ENCODE data around the gene SREBF1. TPM values are rescaled to one million over a fixed set of nuclear protein-coding genes. Genes with fewer than 3 reads are reported as not detected.

SREBF1 gene
- polyA plus RNA-seq, 3 donors, result 39.8 to 58.2 (median 45.8) TPM

- no peak for DNase-seq (ENCODE audit: extremely low read depth in 1 of 11, low read depth in 9 of 11, low spot score in 4 of 11)
These were observed 30.0 kb downstream of the SREBF1 start for GRCh38 chr17:17806611-17807274.

DNA sequence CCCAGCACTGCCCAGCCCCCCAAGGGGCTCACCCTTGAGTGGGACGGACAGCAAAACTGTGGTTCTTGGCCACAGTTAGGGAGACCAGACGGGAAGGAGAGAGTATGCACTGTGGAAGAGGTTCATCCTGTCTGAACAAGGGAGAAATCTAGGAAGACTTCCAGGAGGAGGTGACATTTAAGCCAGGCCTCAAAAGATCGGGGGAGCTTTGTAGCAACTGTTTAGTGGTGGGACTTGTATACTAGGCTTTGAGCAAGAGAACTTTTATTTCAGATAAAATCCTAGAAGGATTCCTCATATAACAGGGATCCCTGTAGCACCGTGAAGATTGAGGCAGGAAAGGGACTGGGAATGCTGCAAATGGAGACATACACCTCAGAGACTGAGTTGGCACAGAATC, 30.8 kb downstream of the SREBF1 start:
- DNase-seq (ENCODE audit: extremely low read depth in 1 of 11, low read depth in 9 of 11, low spot score in 4 of 11), result no peak

GRCh38 chr17:17805575-17805974, 31.2 kb downstream of the SREBF1 start:
- DNase-seq (ENCODE audit: extremely low read depth in 1 of 11, low read depth in 9 of 11, low spot score in 4 of 11), result no peak

DNA sequence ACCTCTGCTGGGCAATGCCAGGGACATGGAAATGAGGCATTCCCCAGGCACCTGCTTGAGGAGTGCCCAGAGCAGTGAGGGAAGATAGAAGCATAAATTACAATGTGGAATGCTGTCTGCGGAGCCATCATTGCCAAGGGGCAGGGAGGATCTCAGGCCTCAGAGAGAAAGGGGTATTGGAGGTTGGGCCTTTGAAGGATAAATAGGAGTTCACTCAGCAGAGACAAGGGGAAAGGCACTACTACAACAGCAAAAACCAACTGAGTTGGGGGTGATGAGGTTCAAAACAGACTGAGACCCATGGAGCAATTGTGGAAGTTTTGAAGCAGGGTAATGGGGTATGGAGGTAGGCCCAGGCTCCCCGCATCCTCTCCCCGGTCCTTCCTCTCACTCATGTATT, 32.8 kb downstream of the SREBF1 start:
- DNase-seq (ENCODE audit: extremely low read depth in 1 of 11, low read depth in 9 of 11, low spot score in 4 of 11), result no peak

DNA sequence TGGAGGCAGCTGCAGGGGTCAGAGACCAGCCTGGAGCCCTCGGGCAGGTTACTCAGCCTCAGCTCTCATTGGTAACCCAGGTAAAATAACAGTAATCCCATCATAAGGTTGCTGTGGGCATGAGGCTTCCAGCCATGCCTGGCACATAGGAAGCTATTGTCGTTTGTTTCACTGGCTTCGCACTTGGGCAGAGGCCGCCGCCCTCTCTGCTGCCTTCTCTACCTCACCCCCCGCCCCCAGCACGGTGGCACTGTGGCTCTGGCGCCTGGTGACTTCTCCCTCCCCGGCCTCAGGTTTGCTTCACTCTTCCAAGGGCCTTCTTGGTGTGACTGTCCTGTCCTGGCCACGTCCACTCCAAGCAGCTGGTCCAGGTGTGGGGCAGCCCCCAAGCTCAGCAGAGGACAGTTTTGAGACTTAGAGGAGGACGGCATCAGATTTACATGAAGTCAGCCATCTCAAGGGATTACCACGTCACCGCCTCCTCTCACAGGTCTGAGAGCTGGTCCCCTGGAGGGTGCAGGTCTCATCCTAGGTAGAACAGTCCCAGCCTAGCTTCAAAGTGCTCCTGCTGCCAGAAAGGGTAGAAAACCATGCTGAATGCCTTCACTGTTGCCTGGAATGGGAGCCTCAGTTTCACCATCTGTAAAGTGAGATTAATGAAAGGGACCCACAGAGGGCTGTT, 34.8 kb downstream of the SREBF1 start:
- DNase-seq (ENCODE audit: extremely low read depth in 1 of 11, low read depth in 9 of 11, low spot score in 4 of 11), result no peak

GRCh38 chr17:17800504-17801021, 36.2 kb downstream of the SREBF1 start:
- no peak for DNase-seq (ENCODE audit: extremely low read depth in 1 of 11, low read depth in 9 of 11, low spot score in 4 of 11)

GRCh38 chr17:17798573-17799255, 38.1 kb downstream of the SREBF1 start:
- DNase-seq (ENCODE audit: extremely low read depth in 1 of 11, low read depth in 9 of 11, low spot score in 4 of 11), result no peak

DNA sequence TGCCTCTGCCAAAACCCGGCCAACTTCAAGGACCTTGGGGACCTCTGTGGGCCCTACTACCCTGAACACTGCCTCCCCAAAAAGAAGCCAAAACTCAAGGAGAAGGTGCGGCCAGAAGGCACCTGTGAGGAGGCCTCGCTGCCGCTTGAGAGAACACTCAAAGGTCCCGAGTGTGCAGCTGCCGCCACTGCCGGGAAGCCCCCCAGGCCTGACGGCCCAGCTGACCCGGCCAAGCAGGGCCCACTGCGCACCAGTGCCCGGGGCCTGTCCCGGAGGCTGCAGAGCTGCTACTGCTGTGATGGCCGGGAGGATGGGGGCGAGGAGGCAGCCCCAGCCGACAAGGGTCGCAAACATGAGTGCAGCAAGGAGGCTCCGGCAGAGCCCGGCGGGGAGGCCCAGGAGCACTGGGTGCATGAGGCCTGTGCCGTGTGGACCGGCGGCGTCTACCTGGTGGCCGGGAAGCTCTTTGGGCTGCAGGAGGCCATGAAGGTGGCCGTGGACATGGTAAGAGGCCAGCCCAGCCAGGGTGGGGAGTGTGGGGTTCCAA, 38.7 kb downstream of the SREBF1 start:
- DNase-seq (ENCODE audit: extremely low read depth in 1 of 11, low read depth in 9 of 11, low spot score in 4 of 11), result no peak

DNA sequence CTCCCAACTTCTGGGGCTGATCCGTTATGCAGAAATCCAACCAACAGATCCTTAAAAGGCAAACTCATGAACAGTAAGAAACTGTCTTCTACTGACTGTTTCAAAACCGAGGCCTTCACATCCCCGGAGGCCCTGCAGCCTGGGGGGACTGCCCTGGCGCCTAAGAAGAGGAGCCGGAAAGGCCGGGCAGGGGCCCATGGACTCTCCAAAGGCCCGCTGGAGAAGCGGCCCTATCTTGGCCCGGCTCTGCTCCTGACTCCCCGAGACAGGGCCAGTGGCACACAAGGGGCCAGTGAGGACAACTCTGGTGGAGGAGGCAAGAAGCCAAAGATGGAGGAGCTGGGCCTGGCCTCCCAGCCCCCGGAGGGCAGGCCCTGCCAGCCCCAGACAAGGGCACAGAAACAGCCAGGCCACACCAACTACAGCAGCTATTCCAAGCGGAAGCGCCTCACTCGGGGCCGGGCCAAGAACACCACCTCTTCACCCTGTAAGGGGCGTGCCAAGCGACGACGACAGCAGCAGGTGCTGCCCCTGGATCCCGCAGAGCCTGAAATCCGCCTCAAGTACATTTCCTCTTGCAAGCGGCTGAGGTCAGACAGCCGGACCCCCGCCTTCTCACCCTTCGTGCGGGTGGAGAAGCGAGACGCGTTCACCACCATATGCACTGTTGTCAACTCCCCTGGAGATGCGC, 39.5 kb downstream of the SREBF1 start:
- no peak for DNase-seq (ENCODE audit: extremely low read depth in 1 of 11, low read depth in 9 of 11, low spot score in 4 of 11)

DNA sequence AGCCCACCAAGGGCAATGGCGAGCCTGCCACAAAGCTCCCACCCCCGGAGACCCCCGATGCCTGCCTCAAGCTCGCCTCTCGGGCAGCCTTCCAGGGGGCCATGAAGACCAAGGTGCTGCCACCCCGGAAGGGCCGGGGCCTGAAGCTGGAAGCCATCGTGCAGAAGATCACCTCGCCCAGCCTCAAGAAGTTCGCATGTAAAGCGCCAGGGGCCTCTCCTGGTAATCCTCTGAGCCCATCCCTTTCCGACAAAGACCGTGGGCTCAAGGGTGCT, 40.1 kb downstream of the SREBF1 start:
- no peak for DNase-seq (ENCODE audit: extremely low read depth in 1 of 11, low read depth in 9 of 11, low spot score in 4 of 11)

GRCh38 chr17:17795946-17796786, 40.6 kb downstream of the SREBF1 start:
- DNase-seq (ENCODE audit: extremely low read depth in 1 of 11, low read depth in 9 of 11, low spot score in 4 of 11), result no peak

DNA sequence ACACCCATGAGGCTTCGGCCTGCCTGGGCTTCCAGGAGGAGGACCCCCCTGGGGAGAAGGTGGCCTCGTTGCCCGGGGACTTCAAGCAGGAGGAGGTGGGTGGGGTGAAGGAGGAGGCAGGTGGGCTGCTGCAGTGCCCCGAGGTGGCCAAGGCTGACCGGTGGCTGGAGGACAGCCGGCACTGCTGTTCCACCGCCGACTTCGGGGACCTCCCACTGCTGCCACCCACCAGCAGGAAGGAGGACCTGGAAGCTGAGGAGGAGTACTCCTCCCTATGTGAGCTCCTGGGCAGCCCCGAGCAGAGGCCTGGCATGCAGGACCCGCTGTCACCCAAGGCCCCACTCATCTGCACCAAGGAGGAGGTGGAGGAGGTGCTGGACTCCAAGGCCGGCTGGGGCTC, 41.5 kb downstream of the SREBF1 start:
- no peak for DNase-seq (ENCODE audit: extremely low read depth in 1 of 11, low read depth in 9 of 11, low spot score in 4 of 11)

DNA sequence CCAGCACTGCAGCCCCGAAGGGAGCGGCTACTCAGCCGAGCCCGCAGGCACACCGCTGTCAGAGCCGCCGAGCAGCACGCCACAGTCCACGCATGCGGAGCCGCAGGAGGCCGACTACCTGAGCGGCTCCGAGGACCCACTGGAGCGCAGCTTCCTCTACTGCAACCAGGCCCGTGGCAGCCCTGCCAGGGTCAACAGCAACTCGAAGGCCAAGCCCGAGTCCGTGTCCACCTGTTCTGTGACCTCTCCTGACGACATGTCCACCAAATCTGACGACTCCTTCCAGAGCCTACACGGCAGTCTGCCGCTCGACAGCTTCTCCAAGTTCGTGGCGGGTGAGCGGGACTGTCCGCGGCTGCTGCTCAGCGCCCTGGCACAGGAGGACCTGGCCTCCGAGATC, 42.4 kb downstream of the SREBF1 start:
- DNase-seq (ENCODE audit: extremely low read depth in 1 of 11, low read depth in 9 of 11, low spot score in 4 of 11), result no peak

GRCh38 chr17:17793378-17794214, 43.2 kb downstream of the SREBF1 start:
- DNase-seq (ENCODE audit: extremely low read depth in 1 of 11, low read depth in 9 of 11, low spot score in 4 of 11), result no peak

- DNase-seq (ENCODE audit: extremely low read depth in 1 of 11, low read depth in 9 of 11, low spot score in 4 of 11), result no peak
These were observed 44.0 kb downstream of the SREBF1 start for GRCh38 chr17:17792551-17793377.

DNA sequence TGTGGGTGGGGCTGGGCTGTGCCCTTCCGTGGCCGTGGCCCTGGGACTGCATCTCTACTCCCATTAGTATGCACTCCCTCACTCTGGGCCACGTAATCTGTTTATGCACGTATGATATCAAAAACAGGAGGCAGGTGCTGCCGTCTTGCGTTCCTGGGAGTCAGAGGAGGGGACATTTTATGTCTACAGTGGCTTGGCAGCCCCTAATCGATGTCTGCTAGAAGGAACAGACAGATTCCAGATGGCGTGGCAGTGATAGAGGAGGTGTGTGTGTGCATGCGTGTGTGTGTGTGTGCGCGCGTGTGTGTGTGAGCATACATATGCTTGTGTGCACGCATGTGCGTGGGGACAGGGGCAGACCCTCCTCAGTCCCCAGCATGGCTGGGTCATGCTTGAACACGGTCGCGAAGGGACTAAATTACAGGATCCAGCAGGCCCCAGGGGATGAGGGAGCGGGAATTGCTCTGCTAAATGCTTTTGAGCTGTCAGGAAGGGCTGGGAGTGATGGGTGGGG, 44.7 kb downstream of the SREBF1 start:
- DNase-seq (ENCODE audit: extremely low read depth in 1 of 11, low read depth in 9 of 11, low spot score in 4 of 11), result no peak
